A549 (cell line): ENCODE measurements around the gene KIF7.

Experiments used
- BCL3 ChIP-seq: fragments of >200 bp; sonication (Bioruptor Twin); formaldehyde crosslinking; IDR thresholded peaks from 3 replicates; pipeline ENCODE4 v1.6.1; 2016
- CEBPB ChIP-seq, 2 experiments: fragments of >200 bp in 1 of 2; sonication (Bioruptor Twin) in 1 of 2; formaldehyde crosslinking in 1 of 2; IDR thresholded peaks; 2 replicates each; pipeline ENCODE4 v1.6.1; 2012 to 2016
- JUN ChIP-seq, 2 experiments: fragments of >200 bp; sonication (Bioruptor Twin); formaldehyde crosslinking; IDR thresholded peaks; 2 replicates in 1 of 2; 3 replicates in 1 of 2; pipeline ENCODE4 v1.6.1; 2016 to 2017
- KDM1A ChIP-seq: fragments of 200-600 bp; sonication (generic); IDR thresholded peaks from 2 replicates; pipeline ENCODE4 v1.6.1; 2016; ENCODE audit warnings: low read depth, mild to moderate bottlenecking
- MAFK ChIP-seq: fragments of 450-650 bp; IDR thresholded peaks from 2 replicates; pipeline ENCODE4 v1.6.1; 2014; ENCODE audit not compliant: partially characterized antibody
- MAZ ChIP-seq: fragments of 150-350 bp; IDR thresholded peaks from 2 replicates; pipeline ENCODE4 v1.6.1; 2014; ENCODE audit warnings: antibody characterized with exemption, low read depth, low read length, borderline replicate concordance
- MYC ChIP-seq: IDR thresholded peaks from 2 replicates; pipeline ENCODE4 v1.6.1; 2012; ENCODE audit warnings: mild to moderate bottlenecking, inconsistent platforms, low read length, improper control_type of control experiment, borderline replicate concordance
- POLR2A ChIP-seq: IDR thresholded peaks from 2 replicates; pipeline ENCODE4 v1.6.1; 2012; ENCODE audit warnings: mild to moderate bottlenecking, low read length
- SREBF2 ChIP-seq: fragments of 450-650 bp; IDR thresholded peaks from 2 replicates; pipeline ENCODE4 v1.6.1; 2014; ENCODE audit warnings: mild to moderate bottlenecking, moderate library complexity
- TF ChIP-seq, protein P1 (sequence below): fragments of >200 bp; sonication (Bioruptor Twin); formaldehyde crosslinking; IDR thresholded peaks from 3 replicates; pipeline ENCODE4 v1.5.1; 2016

DNA sequence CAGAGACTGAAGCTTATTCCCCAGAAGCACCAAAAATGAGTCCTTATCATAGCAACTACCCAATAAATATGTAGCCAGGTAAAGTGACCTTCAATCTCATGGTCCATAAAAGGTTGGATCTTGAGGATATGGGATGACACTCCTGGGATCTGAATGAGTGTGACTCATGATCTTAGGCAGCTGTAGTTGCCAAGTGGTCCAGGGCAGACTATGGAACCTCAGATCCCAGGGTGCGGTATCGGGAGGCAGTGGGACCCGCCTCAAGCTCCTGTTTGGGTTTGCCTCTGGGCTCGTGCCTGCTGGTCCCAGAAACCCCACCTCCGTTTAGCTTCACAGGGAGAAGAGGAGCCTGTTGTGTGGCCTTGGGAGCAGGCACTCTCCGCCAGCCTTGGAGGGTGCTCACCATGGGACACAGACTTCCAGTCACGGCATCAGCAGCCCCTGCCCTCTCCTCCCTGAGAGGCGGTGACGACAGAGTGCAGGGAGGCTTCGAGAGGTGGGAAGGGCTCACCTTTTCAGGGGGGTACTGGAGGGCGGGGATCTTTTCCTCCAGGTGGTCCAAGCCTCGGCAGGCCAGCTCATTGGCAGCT is 15.8 kb upstream of the KIF7 start:
- TF ChIP-seq CEBPB (IDR thresholded peaks at IDR 0.05), result no peak
- no peak for TF ChIP-seq KDM1A
- no peak for TF ChIP-seq BCL3
- no peak for TF ChIP-seq POLR2A
- TF ChIP-seq, protein P1, sequence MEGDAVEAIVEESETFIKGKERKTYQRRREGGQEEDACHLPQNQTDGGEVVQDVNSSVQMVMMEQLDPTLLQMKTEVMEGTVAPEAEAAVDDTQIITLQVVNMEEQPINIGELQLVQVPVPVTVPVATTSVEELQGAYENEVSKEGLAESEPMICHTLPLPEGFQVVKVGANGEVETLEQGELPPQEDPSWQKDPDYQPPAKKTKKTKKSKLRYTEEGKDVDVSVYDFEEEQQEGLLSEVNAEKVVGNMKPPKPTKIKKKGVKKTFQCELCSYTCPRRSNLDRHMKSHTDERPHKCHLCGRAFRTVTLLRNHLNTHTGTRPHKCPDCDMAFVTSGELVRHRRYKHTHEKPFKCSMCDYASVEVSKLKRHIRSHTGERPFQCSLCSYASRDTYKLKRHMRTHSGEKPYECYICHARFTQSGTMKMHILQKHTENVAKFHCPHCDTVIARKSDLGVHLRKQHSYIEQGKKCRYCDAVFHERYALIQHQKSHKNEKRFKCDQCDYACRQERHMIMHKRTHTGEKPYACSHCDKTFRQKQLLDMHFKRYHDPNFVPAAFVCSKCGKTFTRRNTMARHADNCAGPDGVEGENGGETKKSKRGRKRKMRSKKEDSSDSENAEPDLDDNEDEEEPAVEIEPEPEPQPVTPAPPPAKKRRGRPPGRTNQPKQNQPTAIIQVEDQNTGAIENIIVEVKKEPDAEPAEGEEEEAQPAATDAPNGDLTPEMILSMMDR, result no peak
- TF ChIP-seq JUN (IDR thresholded peaks at IDR 0.05), result no peak
- no peak for TF ChIP-seq MAFK
- TF ChIP-seq MAZ, result no peak
- no peak for TF ChIP-seq SREBF2
- no peak for TF ChIP-seq MYC
